Bronchial epithelial cell (primary cell): ENCODE results near the gene CCSER1. TPM values are rescaled to one million over a fixed set of nuclear protein-coding genes. Genes with fewer than 3 reads are reported as not detected.

ENCODE experiments used
- DNase-seq: peaks from one replicate; pipeline ENCODE4 v3.0.0-alpha.2; 2010; ENCODE audit warnings: low read depth
- FAIRE-seq: peaks from 2 replicates; lab custom pipeline; 2011; peaks lifted over from hg19 to GRCh38; lab: Jason Lieb, UNC
- H3K27me3 ChIP-seq: 2 replicates; pipeline ENCODE4 v1.5.1; 2011; ENCODE audit warnings: low read length; ENCODE audit not compliant: control insufficient read depth, insufficient read depth
- H3K36me3 ChIP-seq: 2 replicates; pipeline ENCODE4 v1.5.1; 2011; ENCODE audit warnings: low read length; ENCODE audit not compliant: control insufficient read depth, insufficient read depth
- H3K4me3 ChIP-seq: 2 replicates; pipeline ENCODE4 v1.5.1; 2011; ENCODE audit warnings: mild to moderate bottlenecking, low read depth, low read length, control low read depth
- total RNA-seq: library from RNA; depleted of rRNA; stranded (reverse); fragments of >200 nt; gene quantifications from 2 replicates; pipeline ENCODE4 v1.2.1, GENCODE V29; 2014
- TF ChIP-seq, protein P1 (sequence below): IDR thresholded peaks from 2 replicates; pipeline ENCODE4 v1.5.1; 2011; ENCODE audit warnings: mild to moderate bottlenecking, moderate library complexity, low read length, control low read depth, inconsistent platforms; ENCODE audit not compliant: insufficient read depth, severe bottlenecking

Gene CCSER1
- total RNA-seq, 1 donor from 2014 or later: 6.6 TPM

DNA sequence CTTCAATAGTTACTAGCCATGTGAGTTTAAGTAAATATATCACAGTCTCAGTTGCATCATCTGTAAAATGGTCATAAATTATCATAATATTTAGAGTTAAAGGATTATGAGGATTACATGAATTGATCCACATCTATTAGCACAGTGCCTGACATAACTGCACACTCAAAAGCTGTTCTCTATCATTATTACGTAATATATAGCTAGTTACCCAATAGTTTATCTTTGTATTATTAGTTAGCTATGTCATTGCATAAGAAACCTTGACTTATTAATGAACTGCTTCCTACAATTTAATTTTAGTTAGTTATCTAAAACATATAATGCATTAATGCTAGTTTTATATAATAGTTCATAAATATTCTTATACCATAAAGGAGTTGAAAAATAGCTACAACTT lies 1099.7 kb downstream of the CCSER1 start:
- TF ChIP-seq, protein P1, sequence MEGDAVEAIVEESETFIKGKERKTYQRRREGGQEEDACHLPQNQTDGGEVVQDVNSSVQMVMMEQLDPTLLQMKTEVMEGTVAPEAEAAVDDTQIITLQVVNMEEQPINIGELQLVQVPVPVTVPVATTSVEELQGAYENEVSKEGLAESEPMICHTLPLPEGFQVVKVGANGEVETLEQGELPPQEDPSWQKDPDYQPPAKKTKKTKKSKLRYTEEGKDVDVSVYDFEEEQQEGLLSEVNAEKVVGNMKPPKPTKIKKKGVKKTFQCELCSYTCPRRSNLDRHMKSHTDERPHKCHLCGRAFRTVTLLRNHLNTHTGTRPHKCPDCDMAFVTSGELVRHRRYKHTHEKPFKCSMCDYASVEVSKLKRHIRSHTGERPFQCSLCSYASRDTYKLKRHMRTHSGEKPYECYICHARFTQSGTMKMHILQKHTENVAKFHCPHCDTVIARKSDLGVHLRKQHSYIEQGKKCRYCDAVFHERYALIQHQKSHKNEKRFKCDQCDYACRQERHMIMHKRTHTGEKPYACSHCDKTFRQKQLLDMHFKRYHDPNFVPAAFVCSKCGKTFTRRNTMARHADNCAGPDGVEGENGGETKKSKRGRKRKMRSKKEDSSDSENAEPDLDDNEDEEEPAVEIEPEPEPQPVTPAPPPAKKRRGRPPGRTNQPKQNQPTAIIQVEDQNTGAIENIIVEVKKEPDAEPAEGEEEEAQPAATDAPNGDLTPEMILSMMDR: no peak
- no peak for FAIRE-seq
- no peaks in the 10 kb centered on the region for H3K36me3 ChIP-seq
- H3K4me3 ChIP-seq: no peak overlapping the region
- DNase-seq: no peak
- H3K27me3 ChIP-seq: no peaks in the 10 kb centered on the region

DNA sequence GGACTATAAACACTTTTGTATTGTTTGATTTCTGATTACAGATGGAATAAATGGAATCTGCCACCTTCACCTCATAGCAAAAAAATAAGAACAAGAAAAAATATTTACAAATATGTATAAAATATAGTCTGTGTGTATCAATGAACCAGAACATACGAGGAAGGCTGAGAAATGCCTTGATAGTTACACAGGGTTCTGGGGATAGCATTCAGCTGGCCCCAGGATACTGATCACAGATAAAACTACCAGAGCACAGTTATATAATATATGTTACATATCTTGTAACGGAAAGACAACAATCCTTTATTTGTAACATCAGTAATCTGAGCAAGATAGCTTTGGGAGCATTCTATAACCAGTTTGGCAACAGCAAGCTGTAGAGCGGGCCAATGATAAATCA lies 1101.5 kb downstream of the CCSER1 start:
- Histone ChIP-seq H3K4me3 (no peak overlapping the region), H3K36me3 (no peaks in the 10 kb centered on the region), H3K27me3 (no peaks in the 10 kb centered on the region)
- FAIRE-seq: no peak
- TF ChIP-seq, protein P1: no peak
- DNase-seq: no peak

DNA sequence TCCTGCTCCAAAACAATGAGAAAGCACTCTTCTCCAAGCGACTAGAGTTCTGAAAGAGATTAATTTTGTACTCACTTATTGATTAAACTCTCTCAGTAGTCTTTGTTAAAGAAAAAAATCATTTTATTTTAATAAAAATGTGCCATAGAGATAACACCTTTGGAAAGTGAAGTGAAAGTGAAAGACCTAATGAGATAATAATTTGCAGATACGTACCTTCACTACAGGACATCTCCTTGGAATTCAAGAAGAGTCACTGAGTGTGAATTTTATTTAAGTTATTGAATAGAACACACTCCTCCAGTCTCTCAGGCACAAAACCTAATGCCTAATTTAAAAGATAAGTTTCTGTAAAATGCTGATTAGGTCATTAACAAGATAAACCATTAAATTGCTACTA lies 1106.0 kb downstream of the CCSER1 start:
- Histone ChIP-seq H3K36me3 (no peaks in the 10 kb centered on the region), H3K27me3 (no peaks in the 10 kb centered on the region), H3K4me3 (no peak overlapping the region)
- FAIRE-seq (no peak), DNase-seq (no peak)
- TF ChIP-seq, protein P1: no peak

- FAIRE-seq (no peak), DNase-seq (peak; percentile 12)
- H3K4me3 ChIP-seq: no peak overlapping the region
Measured at GRCh38 chr4:91243132-91243531, 1115.9 kb downstream of the CCSER1 start.

DNA sequence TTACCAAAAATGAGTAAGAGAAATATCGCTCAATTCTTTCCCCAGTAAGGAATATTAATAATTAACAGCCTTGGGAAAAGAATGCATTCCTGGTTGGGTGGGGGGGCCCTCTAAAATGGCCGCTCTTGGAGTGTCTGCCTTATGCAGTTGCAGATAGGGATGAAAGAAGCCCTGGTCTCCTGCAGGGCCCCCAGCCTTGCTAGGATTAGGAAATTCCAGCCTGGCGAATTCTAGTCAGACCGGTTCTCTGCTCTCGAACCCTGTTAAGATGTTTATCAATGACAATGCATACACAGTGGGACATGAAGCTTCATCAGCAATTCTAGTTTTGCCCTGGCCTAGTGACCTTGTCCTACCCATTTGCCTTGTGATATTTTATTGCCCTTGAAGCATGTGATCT lies 1128.8 kb downstream of the CCSER1 start:
- Histone ChIP-seq H3K36me3 (no peaks in the 10 kb centered on the region), H3K27me3 (no peaks in the 10 kb centered on the region), H3K4me3 (no peak overlapping the region)
- TF ChIP-seq, protein P1: no peak
- FAIRE-seq (no peak), DNase-seq (no peak)

More at GRCh38 chr4:91243132-91243531, 1115.9 kb downstream of the CCSER1 start:
- TF ChIP-seq, protein P1: no peak
- no peaks in the 10 kb centered on the region for H3K36me3 ChIP-seq
- no peaks in the 10 kb centered on the region for H3K27me3 ChIP-seq

DNA sequence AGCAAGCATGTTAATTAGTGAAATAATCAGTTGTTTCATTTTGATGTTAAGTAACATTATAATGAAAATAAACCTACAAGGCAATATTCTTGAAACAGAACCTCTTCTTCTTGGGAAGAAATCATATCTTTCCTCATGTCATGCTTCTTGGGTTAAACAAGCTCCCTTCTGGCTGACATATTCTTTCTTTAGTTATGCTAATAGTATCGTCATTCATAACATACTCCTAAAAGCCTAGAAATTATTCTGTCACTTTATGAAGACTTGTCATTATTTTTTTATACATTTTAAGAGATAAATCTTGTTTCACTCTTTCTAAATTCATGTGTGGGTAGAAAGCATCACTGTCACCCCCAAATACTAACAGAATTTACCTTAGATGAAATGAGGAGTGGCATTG lies 1129.6 kb downstream of the CCSER1 start:
- DNase-seq (no peak), FAIRE-seq (no peak)
- TF ChIP-seq, protein P1: no peak
- Histone ChIP-seq H3K36me3 (no peaks in the 10 kb centered on the region), H3K27me3 (no peaks in the 10 kb centered on the region), H3K4me3 (no peak overlapping the region)
